Measurements from ENCODE around the gene LIN54.
A peak's percentile ranks its signal among the peaks of the same experiment; 100 is the strongest.

The LIN54 gene

GRCh38 chr4:82900411-82901182 is 110.0 kb downstream of the LIN54 start, which contains the start of gene THAP9:
Gene THAP9, plus strand, starts transcription at chr4:82900735. Its CDS starts 68 bp downstream, at chr4:82900803.
- Mint-ChIP-seq H3K27me3 (no peaks in the 10 kb centered on the region), H3K36me3 (peaks cover 2 to 8% of the 10 kb centered on the region in 2 donors), H3K27ac (no peak within 1 kb of the TSS), H3K9me3 (no peaks in the 10 kb centered on the region), H3K4me3 (no peak within 1 kb of the TSS), H3K4me1 (peaks cover 11 to 20% of the 10 kb centered on the region in 2 donors)
- DNase-seq (peak; percentile 98), ATAC-seq (replicated peaks) (peak; percentile 90 to 91)

DNA sequence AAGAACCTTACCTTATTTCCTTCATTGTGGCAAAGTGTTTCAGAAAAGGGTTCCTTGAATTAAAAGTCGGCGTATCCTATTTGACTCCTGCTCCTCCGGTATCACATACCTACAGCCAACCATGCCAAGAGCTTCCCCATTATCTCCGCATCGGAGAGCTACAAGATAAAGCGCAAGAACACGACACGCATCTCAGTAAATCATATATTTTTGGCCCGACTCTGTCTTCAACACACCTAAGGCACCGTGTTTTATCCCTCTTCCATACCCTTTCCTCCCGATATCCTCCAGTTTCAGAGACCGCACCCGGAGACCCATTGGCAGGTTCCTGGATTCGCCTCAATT is 110.6 kb downstream of the LIN54 start:
- Mint-ChIP-seq H3K4me1 (peaks cover 9 to 15% of the 10 kb centered on the region in 2 donors), H3K27ac (no peak overlapping the region), H3K9me3 (no peaks in the 10 kb centered on the region), H3K27me3 (no peaks in the 10 kb centered on the region), H3K4me3 (no peak overlapping the region), H3K36me3 (peaks cover 3 to 10% of the 10 kb centered on the region in 2 donors)
- no peak for DNase-seq
- peak; percentile 9 to 13 for ATAC-seq (replicated peaks)

DNA sequence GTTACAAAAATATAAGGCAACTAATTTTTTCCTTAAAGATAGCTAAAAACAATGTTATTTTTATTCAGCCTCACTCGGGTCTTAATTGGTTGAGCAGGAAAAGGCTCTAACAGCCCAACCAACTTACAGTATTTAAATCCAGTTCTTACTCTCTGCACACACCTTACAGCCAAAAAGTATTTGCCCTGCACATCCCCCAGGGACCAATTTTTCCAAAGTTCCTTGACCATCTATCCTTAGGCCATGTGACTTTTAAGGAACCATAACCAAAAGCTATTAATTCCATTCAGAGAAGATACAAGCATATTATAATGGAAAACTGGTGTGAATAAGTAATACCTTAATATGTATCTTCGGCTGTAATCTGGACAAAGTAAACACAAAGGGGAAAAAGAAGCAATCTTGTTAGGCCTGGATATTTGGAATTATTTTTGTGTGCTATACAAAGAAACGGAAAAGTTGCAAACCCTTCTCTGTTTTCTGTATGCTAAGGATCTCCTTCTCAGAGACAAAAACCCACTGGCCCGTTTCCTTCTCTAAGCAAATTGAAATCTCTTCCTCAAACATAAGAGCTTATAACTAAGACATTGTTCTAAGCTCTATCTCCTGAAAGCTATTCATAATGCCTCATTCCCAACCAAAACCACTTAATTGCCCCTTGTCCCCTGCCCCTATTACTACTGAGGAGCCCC is 111.1 kb downstream of the LIN54 start:
- peaks cover 9 to 15% of the 10 kb centered on the region in 2 donors for H3K4me1 Mint-ChIP-seq
- H3K36me3 Mint-ChIP-seq, result peaks cover 4 to 13% of the 10 kb centered on the region in 2 donors
- no peaks in the 10 kb centered on the region for H3K27me3 Mint-ChIP-seq

DNA sequence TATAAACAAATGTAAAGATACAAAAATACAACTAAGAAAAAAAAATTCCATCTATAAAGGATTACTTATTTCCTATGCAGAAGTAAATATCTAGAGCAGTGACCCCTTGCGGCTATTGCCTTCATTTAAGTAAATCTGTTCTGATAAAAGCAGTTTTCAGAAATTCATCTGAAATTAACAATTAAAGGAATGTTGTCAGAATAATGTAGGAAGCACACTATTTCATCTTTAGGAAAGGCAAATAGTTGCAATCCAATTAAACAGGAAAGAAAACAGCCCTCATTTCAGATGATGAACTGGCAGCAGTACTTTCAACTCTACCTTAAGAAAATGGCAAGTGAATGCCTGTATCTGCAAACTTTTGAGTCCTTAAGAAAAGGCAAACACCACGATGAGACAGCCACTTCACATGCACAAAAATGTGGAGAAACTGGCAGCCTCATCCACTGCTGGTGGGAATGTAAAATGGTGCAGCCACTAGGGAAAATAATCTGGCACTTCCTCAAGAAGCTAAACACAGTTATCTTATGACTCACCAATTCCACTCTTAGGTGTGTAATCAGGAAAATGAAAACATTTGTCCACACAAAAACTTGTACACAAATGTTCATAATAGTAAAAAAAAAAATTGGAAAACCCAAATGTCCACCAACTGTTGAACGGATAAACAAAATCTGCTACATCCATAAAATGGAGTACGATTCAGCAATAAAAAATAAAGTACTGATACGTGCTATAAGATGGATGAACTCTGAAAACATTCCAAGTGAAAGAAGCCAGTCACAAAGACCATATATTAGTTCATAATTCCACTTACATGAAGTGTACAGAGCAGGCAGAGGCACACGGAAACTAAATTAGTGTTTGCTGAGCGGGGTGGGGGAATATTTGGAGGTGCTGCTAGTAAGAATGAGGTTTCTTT is 112.0 kb downstream of the LIN54 start:
- no peaks in the 10 kb centered on the region for H3K9me3 Mint-ChIP-seq
- ATAC-seq (replicated peaks), result no peak
- peaks cover 10 to 20% of the 10 kb centered on the region in 2 donors for H3K36me3 Mint-ChIP-seq
- H3K27ac Mint-ChIP-seq, result peak overlapping the region; percentile 31
- H3K27me3 Mint-ChIP-seq, result no peaks in the 10 kb centered on the region
- H3K4me3 Mint-ChIP-seq, result no peak overlapping the region
- H3K4me1 Mint-ChIP-seq, result peaks cover 7 to 8% of the 10 kb centered on the region in 2 donors
- no peak for DNase-seq

More for the DNA sequence above, 111.1 kb downstream of the LIN54 start:
- no peak overlapping the region for H3K27ac Mint-ChIP-seq
- H3K9me3 Mint-ChIP-seq, result no peaks in the 10 kb centered on the region
- no peak for ATAC-seq (replicated peaks)
- H3K4me3 Mint-ChIP-seq, result no peak overlapping the region
- no peak for DNase-seq

- H3K4me1 Mint-ChIP-seq, result peaks cover 11 to 17% of the 10 kb centered on the region in 2 donors
- H3K27ac Mint-ChIP-seq, result no peak overlapping the region
- H3K36me3 Mint-ChIP-seq, result peaks cover 10 to 20% of the 10 kb centered on the region in 2 donors
- no peak for ATAC-seq (replicated peaks)
- no peaks in the 10 kb centered on the region for H3K9me3 Mint-ChIP-seq
- no peaks in the 10 kb centered on the region for H3K27me3 Mint-ChIP-seq
- no peak for DNase-seq
- no peak overlapping the region for H3K4me3 Mint-ChIP-seq
Measured at GRCh38 chr4:82896755-82897154, 113.9 kb downstream of the LIN54 start.

GRCh38 chr4:82893942-82894341 is 116.7 kb downstream of the LIN54 start:
- peaks cover 10 to 20% of the 10 kb centered on the region in 2 donors for H3K36me3 Mint-ChIP-seq

DNA sequence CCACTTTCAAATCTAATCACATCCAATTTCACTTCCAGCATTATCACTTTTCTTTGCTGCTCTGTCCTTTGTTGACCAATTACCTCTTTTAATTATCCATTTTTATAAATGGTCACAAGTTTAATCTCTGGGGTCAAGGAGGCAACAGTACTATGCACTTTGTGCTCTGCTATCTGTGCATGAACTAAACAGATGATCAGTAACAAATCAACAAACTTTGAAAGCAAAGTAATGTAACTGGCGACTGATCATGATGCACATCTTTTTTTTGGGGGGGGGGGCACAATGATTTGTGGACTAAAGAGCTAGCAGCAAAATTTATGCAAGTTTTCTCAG is 118.2 kb downstream of the LIN54 start:
- H3K9me3 Mint-ChIP-seq, result no peaks in the 10 kb centered on the region
- peak overlapping the region; percentile 47 for H3K27ac Mint-ChIP-seq
- DNase-seq, result no peak
- H3K36me3 Mint-ChIP-seq, result peaks cover 13 to 20% of the 10 kb centered on the region in 2 donors
- no peaks in the 10 kb centered on the region for H3K27me3 Mint-ChIP-seq
- ATAC-seq (replicated peaks), result no peak
- peaks cover 14 to 34% of the 10 kb centered on the region in 2 donors for H3K4me1 Mint-ChIP-seq
- H3K4me3 Mint-ChIP-seq, result peak overlapping the region in 1 of 2 donors; percentile 92

More at GRCh38 chr4:82893942-82894341, 116.7 kb downstream of the LIN54 start:
- no peak overlapping the region for H3K27ac Mint-ChIP-seq
- peaks cover 16 to 26% of the 10 kb centered on the region in 2 donors for H3K4me1 Mint-ChIP-seq
- no peaks in the 10 kb centered on the region for H3K27me3 Mint-ChIP-seq
- ATAC-seq (replicated peaks) (no peak), DNase-seq (no peak)
- no peak overlapping the region for H3K4me3 Mint-ChIP-seq
- no peaks in the 10 kb centered on the region for H3K9me3 Mint-ChIP-seq

DNA sequence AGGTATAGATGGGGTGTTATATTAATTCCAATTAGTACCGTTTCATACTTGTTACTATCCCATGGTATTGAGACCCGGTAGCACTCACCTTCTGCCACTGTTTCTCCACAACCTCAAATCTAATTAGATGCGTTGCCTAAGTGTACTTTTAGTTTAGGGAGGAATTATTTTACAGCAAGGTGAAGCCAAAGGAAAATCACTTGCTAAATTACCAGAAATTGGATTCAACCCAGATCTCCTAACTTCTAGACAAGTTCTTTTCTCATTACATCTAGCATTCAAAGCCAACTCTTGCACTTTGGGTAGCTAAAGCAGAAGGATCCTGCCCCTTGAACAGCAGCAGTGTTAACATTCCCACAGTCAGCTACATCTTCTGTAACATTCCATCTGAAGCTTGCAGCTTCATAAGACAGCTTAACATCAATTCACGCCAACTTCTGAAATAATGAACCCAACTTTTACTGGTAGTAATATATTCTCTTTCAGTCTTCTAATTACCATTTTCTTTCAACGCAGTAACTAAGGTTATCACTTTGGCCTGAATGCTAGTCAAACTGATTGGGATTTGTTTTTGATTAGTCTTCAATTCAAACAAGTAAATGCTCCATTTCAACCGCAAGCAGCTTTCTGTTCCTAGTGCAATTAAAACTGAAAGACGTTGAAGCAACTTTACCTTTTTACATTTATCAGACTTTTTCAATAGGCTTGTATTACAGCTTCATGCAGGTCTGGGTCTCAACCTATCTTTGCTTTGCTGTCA is 118.7 kb downstream of the LIN54 start:
- peaks cover 14 to 17% of the 10 kb centered on the region in 2 donors for H3K36me3 Mint-ChIP-seq
- H3K4me1 Mint-ChIP-seq, result peaks cover 13 to 35% of the 10 kb centered on the region in 2 donors
- no peaks in the 10 kb centered on the region for H3K9me3 Mint-ChIP-seq
- DNase-seq, result no peak
- H3K4me3 Mint-ChIP-seq, result peak overlapping the region; percentile 91 to 92
- peak overlapping the region; percentile 97 for H3K27ac Mint-ChIP-seq
- ATAC-seq (replicated peaks), result no peak
- H3K27me3 Mint-ChIP-seq, result no peaks in the 10 kb centered on the region

DNA sequence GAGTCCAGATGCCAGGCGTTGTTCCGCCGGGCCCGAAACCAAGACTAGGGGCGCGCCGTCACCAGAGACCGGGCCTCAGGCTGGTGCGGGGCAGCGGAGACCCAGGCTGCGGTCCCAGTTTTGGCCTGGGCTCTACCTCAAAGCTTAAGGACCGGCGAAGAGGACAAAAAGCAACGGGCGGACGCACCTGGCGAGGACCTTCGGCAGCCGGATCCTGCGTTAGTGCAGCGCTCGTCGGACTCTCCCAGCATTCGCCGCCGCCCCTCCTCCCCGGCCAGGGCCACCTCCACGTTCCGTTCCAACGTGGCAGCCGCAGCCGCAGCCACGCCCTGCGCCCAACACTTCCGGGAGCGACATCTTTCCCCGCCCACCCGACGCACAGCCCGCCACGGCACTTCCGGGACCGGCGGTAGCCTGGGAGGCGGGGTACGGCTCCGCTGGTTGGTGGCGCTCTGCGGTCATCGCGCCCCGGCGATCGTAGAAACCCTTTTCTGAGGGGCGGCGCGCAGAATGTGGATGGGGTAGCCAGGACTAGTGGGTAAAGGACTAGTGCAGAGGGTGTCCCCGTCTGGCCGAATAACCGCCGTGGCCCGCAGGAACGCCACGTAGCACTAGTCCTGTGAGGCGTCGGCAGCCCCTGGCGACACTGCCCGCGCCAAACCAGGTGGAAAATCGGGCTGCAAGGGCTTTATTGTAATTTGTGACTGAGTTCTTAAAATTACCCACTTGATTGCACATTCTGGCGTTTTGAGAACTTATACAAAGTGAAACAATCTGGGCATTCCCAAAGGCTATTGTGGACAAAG is 119.5 kb downstream of the LIN54 start, which contains the start of gene SEC31A:
SEC31A (minus strand) TSS at position 253 of the 806 bp plus-strand sequence. CDS start 9,217 bp downstream, outside the sequence.
- ATAC-seq (replicated peaks) (peak; percentile 93 to 94), DNase-seq (peak; percentile 95)
- peaks cover 14% of the 10 kb centered on the region in 2 donors for H3K36me3 Mint-ChIP-seq
- no peaks in the 10 kb centered on the region for H3K9me3 Mint-ChIP-seq
- H3K4me3 Mint-ChIP-seq, result peak within 1 kb of the TSS; percentile 91 to 92
- H3K4me1 Mint-ChIP-seq, result peaks cover 10 to 31% of the 10 kb centered on the region in 2 donors
- H3K27me3 Mint-ChIP-seq, result no peaks in the 10 kb centered on the region
- peak within 1 kb of the TSS; percentile 97 for H3K27ac Mint-ChIP-seq

DNA sequence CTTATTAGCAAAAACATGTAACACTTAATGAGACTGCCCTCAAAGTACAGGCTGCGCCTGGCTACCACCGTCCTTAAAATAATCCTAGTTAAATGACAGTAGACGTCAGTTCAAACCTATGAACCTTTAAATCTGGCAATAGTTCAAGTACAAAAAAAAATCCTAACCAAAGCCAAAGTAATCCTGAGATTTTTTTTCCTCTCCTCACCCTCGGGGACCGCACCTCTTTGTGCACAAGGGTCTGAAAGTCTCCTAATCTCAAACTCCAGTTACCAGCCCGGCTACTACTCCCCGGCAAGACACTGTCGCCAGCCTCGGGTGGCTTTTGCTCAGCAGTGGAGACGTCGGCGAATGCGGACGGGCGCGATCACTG is 120.1 kb downstream of the LIN54 start:
- peak overlapping the region; percentile 97 for H3K27ac Mint-ChIP-seq
- H3K27me3 Mint-ChIP-seq, result no peaks in the 10 kb centered on the region
- DNase-seq (no peak), ATAC-seq (replicated peaks) (peak; percentile 6 to 12)
- H3K4me1 Mint-ChIP-seq, result peaks cover 13 to 35% of the 10 kb centered on the region in 2 donors
- peaks cover 13 to 14% of the 10 kb centered on the region in 2 donors for H3K36me3 Mint-ChIP-seq
- H3K4me3 Mint-ChIP-seq, result peak overlapping the region; percentile 91 to 92
- no peaks in the 10 kb centered on the region for H3K9me3 Mint-ChIP-seq

GRCh38 chr4:82889287-82889686 is 121.3 kb downstream of the LIN54 start:
- Mint-ChIP-seq H3K27ac (no peak overlapping the region), H3K4me3 (peak overlapping the region; percentile 59 to 91), H3K36me3 (peaks cover 9 to 13% of the 10 kb centered on the region in 2 donors), H3K27me3 (no peaks in the 10 kb centered on the region), H3K4me1 (peaks cover 17 to 39% of the 10 kb centered on the region in 2 donors), H3K9me3 (no peaks in the 10 kb centered on the region)
- DNase-seq (no peak), ATAC-seq (replicated peaks) (no peak)

DNA sequence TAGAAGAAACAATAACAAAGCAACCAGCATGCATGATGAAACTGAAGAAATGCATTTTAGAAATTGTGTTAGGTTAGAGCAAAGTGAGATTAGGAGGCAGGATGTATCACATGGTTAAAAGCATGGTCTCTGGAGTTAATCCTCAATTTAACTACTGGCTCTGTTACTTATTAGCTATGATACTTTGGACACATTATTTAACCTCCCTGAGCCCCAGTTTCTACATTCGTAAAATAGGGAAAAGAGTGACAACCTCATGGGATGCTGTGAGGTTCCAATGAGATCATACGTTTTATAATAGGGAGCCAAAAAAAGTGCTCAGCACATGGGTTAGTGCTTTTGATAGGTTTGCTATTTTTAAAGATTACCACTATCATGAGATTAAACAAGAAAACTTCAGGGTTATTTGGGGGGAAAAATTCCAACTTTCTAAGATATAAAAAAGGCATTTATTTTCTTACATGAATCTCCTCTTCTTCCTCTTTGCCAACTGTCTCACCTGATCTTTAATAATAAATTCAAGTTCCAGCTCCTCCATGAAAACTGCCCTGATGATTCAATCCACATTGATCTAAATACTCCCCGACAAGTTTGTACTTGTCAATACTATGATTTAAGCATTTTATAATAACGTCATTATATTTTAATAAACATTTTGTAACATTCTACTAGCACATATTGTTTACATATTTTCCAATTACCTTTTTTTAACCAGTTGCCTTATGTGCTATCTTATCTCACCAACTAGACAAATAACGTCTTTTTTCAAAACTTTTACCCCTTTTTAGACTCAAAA is 124.3 kb downstream of the LIN54 start:
- Mint-ChIP-seq H3K27ac (no peak overlapping the region), H3K27me3 (no peaks in the 10 kb centered on the region), H3K36me3 (peaks cover 10 to 16% of the 10 kb centered on the region in 2 donors), H3K4me1 (peaks cover 11 to 29% of the 10 kb centered on the region in 2 donors), H3K9me3 (no peaks in the 10 kb centered on the region), H3K4me3 (no peak overlapping the region)
- DNase-seq (no peak), ATAC-seq (replicated peaks) (no peak)

Data from stimulated activated naive B cell treated with anti-CD40 and anti-IgM and Interleukin-4, amounts not matched to agents 10 μg/mL and 1 μg/mL and 100 μg/mL, for 72 hours (primary cell).